Ascending aorta (tissue), 2 donors: ENCODE measurements around the gene WDFY3. TPM values are rescaled to one million over a fixed set of nuclear protein-coding genes. Genes with fewer than 3 reads are reported as not detected.

Experiments used
- DNase-seq, 2 donors: peaks; one replicate each; pipeline ENCODE4 v3.0.0-alpha.2; 2019; ENCODE audit warnings: low spot score in 2 of 2
- H3K27ac ChIP-seq, 2 donors: fragments of 200-600 bp; sonication (generic); one replicate each; pipeline ENCODE4 v1.5.1; 2016 to 2017; ENCODE audit warnings: mild to moderate bottlenecking in 1 of 2
- H3K27me3 ChIP-seq: fragments of 200-600 bp; sonication (generic); one replicate; pipeline ENCODE4 v1.5.1; 2017
- H3K36me3 ChIP-seq, 2 donors: fragments of 200-600 bp; sonication (generic); one replicate each; pipeline ENCODE4 v1.5.1; 2016
- H3K4me1 ChIP-seq, 2 donors: fragments of 200-600 bp; sonication (generic); one replicate each; pipeline ENCODE4 v1.5.1; 2016 to 2017; ENCODE audit warnings: mild to moderate bottlenecking in 1 of 2
- H3K4me3 ChIP-seq, 2 donors: fragments of 200-600 bp; sonication (generic); one replicate each; pipeline ENCODE4 v1.5.1; 2016 to 2017; ENCODE audit warnings: mild to moderate bottlenecking in 1 of 2
- H3K9me3 ChIP-seq, 2 donors: fragments of 200-600 bp; sonication (generic); one replicate each; pipeline ENCODE4 v1.5.1; 2016
- intact Hi-C: fragments of 100-400 bp; cut with DNase I; formaldehyde crosslinking; loops from one replicate; pipeline ENCODE4 v1.15.1; 2023
- total RNA-seq: library from RNA; depleted of rRNA; stranded (reverse); fragments of >200 nt; gene quantifications from one replicate; pipeline ENCODE4 v1.1.0, GENCODE V29; 2016
- TF ChIP-seq, protein P1 (sequence below), 3 experiments: fragments of 200-600 bp in 2 of 3; fragments of 450-650 bp in 1 of 3; sonication (generic) in 2 of 3; IDR thresholded peaks; one replicate each; pipeline ENCODE4 v1.5.1; 2016 to 2019; ENCODE audit warnings: antibody characterized with exemption in 3 of 3, mild to moderate bottlenecking in 1 of 3, moderate library complexity in 1 of 3

The WDFY3 gene
- total RNA-seq, 1 donor from 2014 or later, result 30.2 TPM

DNA sequence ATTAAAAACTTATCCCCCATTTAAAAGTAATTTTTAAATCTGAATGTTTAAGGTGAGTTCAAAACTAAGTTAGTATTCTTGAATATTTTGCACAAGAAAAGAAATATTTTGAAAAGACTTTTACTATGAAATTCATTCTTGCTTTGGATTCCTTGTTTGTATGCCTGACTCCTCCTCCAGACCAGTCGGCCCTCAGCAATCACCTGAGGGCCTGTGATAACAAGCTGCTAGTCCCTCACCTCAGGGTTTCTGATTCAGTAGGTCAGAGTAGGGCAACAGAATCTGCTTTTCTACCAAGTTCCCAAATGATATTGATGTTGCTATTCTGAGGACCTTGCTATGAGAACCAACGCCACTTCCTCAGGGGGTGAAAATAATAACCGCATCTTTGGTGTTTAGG lies 228.8 kb downstream of the WDFY3 start:
- TF ChIP-seq, protein P1, sequence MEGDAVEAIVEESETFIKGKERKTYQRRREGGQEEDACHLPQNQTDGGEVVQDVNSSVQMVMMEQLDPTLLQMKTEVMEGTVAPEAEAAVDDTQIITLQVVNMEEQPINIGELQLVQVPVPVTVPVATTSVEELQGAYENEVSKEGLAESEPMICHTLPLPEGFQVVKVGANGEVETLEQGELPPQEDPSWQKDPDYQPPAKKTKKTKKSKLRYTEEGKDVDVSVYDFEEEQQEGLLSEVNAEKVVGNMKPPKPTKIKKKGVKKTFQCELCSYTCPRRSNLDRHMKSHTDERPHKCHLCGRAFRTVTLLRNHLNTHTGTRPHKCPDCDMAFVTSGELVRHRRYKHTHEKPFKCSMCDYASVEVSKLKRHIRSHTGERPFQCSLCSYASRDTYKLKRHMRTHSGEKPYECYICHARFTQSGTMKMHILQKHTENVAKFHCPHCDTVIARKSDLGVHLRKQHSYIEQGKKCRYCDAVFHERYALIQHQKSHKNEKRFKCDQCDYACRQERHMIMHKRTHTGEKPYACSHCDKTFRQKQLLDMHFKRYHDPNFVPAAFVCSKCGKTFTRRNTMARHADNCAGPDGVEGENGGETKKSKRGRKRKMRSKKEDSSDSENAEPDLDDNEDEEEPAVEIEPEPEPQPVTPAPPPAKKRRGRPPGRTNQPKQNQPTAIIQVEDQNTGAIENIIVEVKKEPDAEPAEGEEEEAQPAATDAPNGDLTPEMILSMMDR (IDR thresholded peaks at IDR 0.05), result no peak
- H3K9me3 ChIP-seq, result no peaks in the 10 kb centered on the region
- intact Hi-C loops, result no loop called here
- H3K4me1 ChIP-seq, result no peaks in the 10 kb centered on the region
- peaks cover 33 to 96% of the 10 kb centered on the region in 2 donors for H3K36me3 ChIP-seq
- no peaks in the 10 kb centered on the region for H3K27me3 ChIP-seq
- H3K4me3 ChIP-seq, result no peak overlapping the region
- no peak for DNase-seq
- H3K27ac ChIP-seq, result no peak overlapping the region

DNA sequence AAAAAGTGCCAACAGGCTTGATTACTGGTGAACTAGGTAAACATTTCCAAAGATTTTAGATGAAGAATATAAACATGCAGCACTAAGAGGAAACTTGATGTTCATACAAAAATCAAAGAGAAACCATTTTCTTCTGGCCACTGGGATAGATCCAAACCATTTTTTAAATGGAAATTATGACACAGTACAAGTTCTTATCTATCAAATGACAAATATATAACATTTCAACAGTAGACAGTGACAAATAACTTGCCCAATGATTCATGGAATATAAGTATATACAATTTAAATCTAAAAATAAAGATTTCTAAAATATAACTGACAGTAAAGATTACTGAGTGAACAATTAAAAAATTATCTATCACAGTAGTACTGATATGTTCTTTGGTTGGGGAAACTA lies 232.5 kb downstream of the WDFY3 start:
- Histone ChIP-seq H3K4me1 (no peaks in the 10 kb centered on the region), H3K9me3 (no peaks in the 10 kb centered on the region), H3K27ac (no peak overlapping the region), H3K36me3 (peaks cover 26 to 80% of the 10 kb centered on the region in 2 donors), H3K27me3 (no peaks in the 10 kb centered on the region), H3K4me3 (no peak overlapping the region)
- DNase-seq, result no peak
- TF ChIP-seq, protein P1 (IDR thresholded peaks at IDR 0.05), result no peak
- intact Hi-C loops, result no loop called here

DNA sequence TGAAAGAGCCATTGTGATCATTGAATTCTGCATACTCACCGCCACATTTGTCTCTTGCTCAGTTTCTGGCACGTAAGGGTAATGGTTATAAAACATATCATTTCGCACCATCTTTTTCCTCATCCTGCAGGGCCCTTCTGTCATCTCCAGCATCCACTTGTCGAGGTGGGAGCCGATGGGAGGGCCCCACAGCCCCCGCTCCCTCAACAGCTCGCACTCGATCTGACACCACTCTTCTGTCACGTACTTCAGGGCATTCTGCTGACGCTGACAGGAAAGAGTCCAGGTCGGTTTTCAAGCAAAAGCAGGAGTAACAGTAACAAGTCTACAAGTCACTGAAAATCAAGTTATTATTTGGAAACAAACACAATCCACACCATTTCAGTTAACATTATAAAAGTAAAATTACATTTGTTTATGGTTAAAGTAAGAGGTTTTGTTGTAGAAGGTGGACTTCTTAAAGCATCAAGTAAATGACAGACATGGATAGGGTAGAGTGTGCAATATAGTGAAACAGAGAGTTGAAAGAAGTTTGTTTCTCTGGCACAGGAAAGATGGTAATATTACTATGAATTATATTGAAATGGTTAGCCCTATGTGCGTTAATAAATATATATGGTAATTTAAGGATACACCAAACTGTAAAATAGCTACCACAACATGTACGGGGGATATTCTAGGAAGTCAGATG lies 233.0 kb downstream of the WDFY3 start:
- intact Hi-C loops, result no loop called here
- H3K9me3 ChIP-seq, result no peaks in the 10 kb centered on the region
- no peaks in the 10 kb centered on the region for H3K4me1 ChIP-seq
- no peak overlapping the region for H3K27ac ChIP-seq
- H3K36me3 ChIP-seq, result peaks cover 26 to 75% of the 10 kb centered on the region in 2 donors
- TF ChIP-seq, protein P1 (IDR thresholded peaks at IDR 0.05), result no peak
- no peaks in the 10 kb centered on the region for H3K27me3 ChIP-seq
- H3K4me3 ChIP-seq, result no peak overlapping the region
- no peak for DNase-seq

DNA sequence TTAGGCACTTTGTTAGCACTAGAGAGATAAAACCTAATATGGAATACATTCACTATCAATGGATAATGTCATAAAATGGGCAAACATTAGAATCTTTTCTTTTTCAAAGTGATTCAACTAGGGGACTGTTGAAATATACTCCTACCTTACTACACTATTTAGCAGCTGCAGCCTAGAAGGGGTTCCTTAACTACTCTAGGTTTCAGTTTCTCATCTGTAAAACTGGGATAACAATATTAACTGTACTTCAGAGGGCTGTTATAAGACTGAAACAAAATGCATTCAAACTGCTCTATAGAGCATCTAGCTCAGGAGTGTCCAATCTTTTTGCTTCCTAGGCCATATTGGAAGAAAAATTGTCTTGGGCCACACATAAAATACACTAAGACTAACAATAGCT lies 236.1 kb downstream of the WDFY3 start:
- H3K9me3 ChIP-seq, result no peaks in the 10 kb centered on the region
- peaks cover 19 to 46% of the 10 kb centered on the region in 2 donors for H3K36me3 ChIP-seq
- intact Hi-C loops, result no loop called here
- no peaks in the 10 kb centered on the region for H3K27me3 ChIP-seq
- H3K4me1 ChIP-seq, result no peaks in the 10 kb centered on the region
- no peak overlapping the region for H3K4me3 ChIP-seq
- DNase-seq, result no peak
- no peak overlapping the region for H3K27ac ChIP-seq
- TF ChIP-seq, protein P1 (IDR thresholded peaks at IDR 0.05), result no peak

DNA sequence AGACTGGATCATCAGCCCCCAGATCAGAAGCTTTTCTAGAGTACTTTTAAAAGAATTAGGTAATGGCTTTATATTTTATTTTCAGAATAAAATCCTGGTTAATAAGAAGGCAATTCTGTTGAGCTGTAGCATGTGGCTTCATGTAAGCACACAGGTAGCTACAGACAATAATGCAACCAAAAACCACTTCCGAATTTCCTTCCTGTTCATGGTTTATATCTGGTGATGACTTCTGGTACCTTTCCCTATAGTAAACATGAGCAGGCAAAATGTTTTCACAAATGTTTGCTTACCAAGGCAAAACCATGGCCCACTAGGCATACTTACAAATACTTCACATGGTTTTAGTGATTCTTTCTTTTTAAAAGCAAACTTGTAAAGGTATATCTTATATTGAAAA lies 239.0 kb downstream of the WDFY3 start:
- no peak overlapping the region for H3K4me3 ChIP-seq
- DNase-seq, result no peak
- no peaks in the 10 kb centered on the region for H3K27me3 ChIP-seq
- H3K9me3 ChIP-seq, result no peaks in the 10 kb centered on the region
- intact Hi-C loops, result no loop called here
- H3K4me1 ChIP-seq, result no peaks in the 10 kb centered on the region
- TF ChIP-seq, protein P1 (IDR thresholded peaks at IDR 0.05), result no peak
- peaks cover 14 to 35% of the 10 kb centered on the region in 2 donors for H3K36me3 ChIP-seq
- no peak overlapping the region for H3K27ac ChIP-seq
